Measurements from ENCODE around the gene TIMP3.

GRCh38 chr22:32761251-32761903 lies 40.1 kb upstream of the TIMP3 start:
- TF ChIP-seq CTCF (conservative IDR thresholded peaks at IDR 0.05; ENCODE audit: low read length) = no peak
- TF ChIP-seq EZH2phosphoT487 (IDR thresholded peaks at IDR 0.05; ENCODE audit: borderline replicate concordance) = no peak
